K562 (cell line): ENCODE data around the gene ZNF468. TPM values are rescaled to one million over a fixed set of nuclear protein-coding genes. Genes with fewer than 3 reads are reported as not detected.

Experiments used
- GABPB1 ChIP-seq: sonication (generic); formaldehyde crosslinking; IDR thresholded peaks from 2 replicates; pipeline ENCODE4 v1.8.0; 2022; ENCODE audit warnings: mild to moderate bottlenecking, missing genetic modification reagents
- MEIS2 ChIP-seq: fragments of 450-650 bp; IDR thresholded peaks from 2 replicates; pipeline ENCODE4 v1.6.1; 2014; ENCODE audit warnings: mild to moderate bottlenecking; ENCODE audit not compliant: partially characterized antibody
- MTA2 ChIP-seq: fragments of 450-650 bp; IDR thresholded peaks from 2 replicates; pipeline ENCODE4 v1.6.1; 2016; ENCODE audit warnings: low read depth
- PCBP1 ChIP-seq: fragments of 200-400 bp; formaldehyde crosslinking; IDR thresholded peaks from 2 replicates; pipeline ENCODE4 v1.6.1; 2018; ENCODE audit warnings: mild to moderate bottlenecking, low read depth, low read length; ENCODE audit not compliant: poor library complexity, severe bottlenecking
- PHF8 ChIP-seq: fragments of 200-600 bp; sonication (generic); IDR thresholded peaks from 2 replicates; pipeline ENCODE4 v1.6.1; 2012; ENCODE audit warnings: mixed run types, mild to moderate bottlenecking, inconsistent platforms, low read length, moderate library complexity, borderline replicate concordance
- PHTF2 ChIP-seq: fragments of 250-450 bp; sonication (Bioruptor Pico); IDR thresholded peaks from 2 replicates; pipeline ENCODE4 v1.5.0; 2021; ENCODE audit warnings: mild to moderate bottlenecking
- POLR2AphosphoS2 ChIP-seq: IDR thresholded peaks from 2 replicates; pipeline ENCODE4 v1.6.1; 2012; ENCODE audit warnings: low read length, improper control_type of control experiment
- PRMT5 ChIP-seq: sonication (generic); formaldehyde crosslinking; IDR thresholded peaks from 2 replicates; pipeline ENCODE4 v1.5.0; 2020; ENCODE audit warnings: missing genetic modification reagents
- RAD51 ChIP-seq: fragments of 450-650 bp; IDR thresholded peaks from 2 replicates; pipeline ENCODE4 v1.7.1; 2016; ENCODE audit warnings: low read depth, mild to moderate bottlenecking, borderline replicate concordance
- SMC3 ChIP-seq: conservative IDR thresholded peaks from 2 replicates; pipeline ENCODE4 v1.6.1; 2011; ENCODE audit warnings: low read depth, low read length, improper control_type of control experiment; ENCODE audit not compliant: insufficient read depth
- STAT5B ChIP-seq: fragments of 250-450 bp; sonication (Bioruptor Pico); IDR thresholded peaks from 2 replicates; pipeline ENCODE4 v1.8.0; 2021; ENCODE audit warnings: mild to moderate bottlenecking, inconsistent platforms
- TCF3 ChIP-seq: sonication (generic); formaldehyde crosslinking; IDR thresholded peaks from 2 replicates; pipeline ENCODE4 v1.4.0; 2020; ENCODE audit warnings: mild to moderate bottlenecking, missing genetic modification reagents
- ZKSCAN3 ChIP-seq: fragments of 250-450 bp; sonication (Bioruptor Pico); IDR thresholded peaks from 2 replicates; pipeline ENCODE4 v1.4.0; 2020
- ZNF354B ChIP-seq: fragments of 250-450 bp; sonication (Bioruptor Pico); IDR thresholded peaks from 2 replicates; pipeline ENCODE4 v1.4.0; 2020
- ZNF79 ChIP-seq: fragments of 250-450 bp; sonication (Bioruptor Pico); IDR thresholded peaks from 2 replicates; pipeline ENCODE4 v1.4.0; 2020; ENCODE audit warnings: low read depth, mild to moderate bottlenecking, moderate library complexity
- polyA plus RNA-seq, 8 experiments: library from polyadenylated mRNA; depleted of rRNA in 4 of 8; stranded (reverse) in 5 of 8; unstranded in 3 of 8; fragments of >200 nt; fragmentation: Nextera tagmentation in 2 of 8; fragmentation: Illumina TruSeq in 1 of 8; extraction: Ambion mirVana in 2 of 8; extraction: Trizol in 1 of 8; gene quantifications; 2 replicates each; pipeline versions ENCODE4 v1.2.1 to v1.2.3, GENCODE V29; 2011 to 2014; ENCODE audit warnings: inconsistent platforms in 1 of 8, missing spikeins in 1 of 8
- total RNA-seq, 7 experiments: library from RNA; depleted of rRNA in 6 of 7; stranded (reverse); fragments of >200 nt in 6 of 7; fragmentation: Illumina TruSeq in 2 of 7; extraction: Trizol in 2 of 7; gene quantifications; 2 replicates each; pipeline versions ENCODE4 v1.2.1 to v1.2.3, GENCODE V29; 2011 to 2021; ENCODE audit warnings: low replicate concordance in 1 of 7
- TF ChIP-seq, protein P1 (sequence below): sonication (generic); formaldehyde crosslinking; IDR thresholded peaks from 2 replicates; pipeline ENCODE4 v1.8.1; 2023; ENCODE audit warnings: mild to moderate bottlenecking, missing genetic modification reagents
- TF ChIP-seq, protein P2 (sequence below): fragments of 150-350 bp; conservative IDR thresholded peaks from 2 replicates; pipeline ENCODE4 v1.6.1; 2014; ENCODE audit warnings: low read length
- TF ChIP-seq, protein P3 (sequence below): sonication (generic); formaldehyde crosslinking; IDR thresholded peaks from 2 replicates; pipeline ENCODE4 v1.8.1; 2023; ENCODE audit warnings: mild to moderate bottlenecking, missing genetic modification reagents
- TF ChIP-seq, protein P4 (sequence below): fragments of 250-450 bp; sonication (Bioruptor Pico); IDR thresholded peaks from 2 replicates; pipeline ENCODE4 v1.4.0; 2020

The ZNF468 gene
- total and polyA plus RNA-seq, 9 of the 15 experiments (the other 6 are each of a cell fraction or from before 2014, with no cell fraction given) = 15.9 to 36.2 (median 23.2) TPM

DNA sequence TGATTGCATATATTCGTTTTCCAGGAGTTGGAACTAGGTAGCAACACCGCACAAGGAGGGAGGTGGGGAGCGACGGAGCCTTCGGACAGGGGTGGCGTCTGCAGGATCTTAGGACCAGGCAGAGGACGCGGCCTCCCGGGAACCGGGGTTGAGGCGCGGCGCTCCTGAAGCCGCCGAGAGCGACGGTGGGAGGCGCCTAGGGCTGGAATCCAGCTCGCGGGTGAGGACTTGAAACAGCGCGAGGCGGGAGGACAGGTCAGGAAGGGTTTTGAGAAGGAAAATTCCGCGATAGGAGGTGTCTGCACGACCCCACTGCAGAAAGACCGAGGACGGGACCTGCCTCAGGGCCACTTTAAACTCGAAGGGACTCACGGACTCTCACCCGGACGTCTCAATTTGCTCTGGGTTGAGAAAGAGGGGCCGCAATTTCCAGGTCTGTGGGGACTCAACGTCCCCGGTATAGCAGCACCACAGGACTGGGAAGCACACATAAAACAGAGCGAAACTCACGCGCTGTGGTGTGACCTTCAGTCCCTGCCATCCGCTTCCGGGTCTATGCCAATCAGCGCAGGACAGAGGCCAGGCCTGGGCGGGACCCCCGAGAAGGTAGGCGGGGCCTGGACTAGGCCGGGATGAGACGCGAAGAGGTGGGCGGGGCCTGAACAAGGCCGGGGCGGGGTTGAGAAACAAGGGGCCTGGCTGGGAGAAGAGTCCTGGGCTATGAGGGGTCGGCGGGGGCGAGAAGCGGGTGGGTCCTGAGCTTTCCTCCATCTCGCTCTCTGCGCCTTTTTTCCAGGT lies 39.9 kb upstream of the ZNF468 start, which contains the start of gene ZNF320 (continued):
- no peak for TF ChIP-seq PHTF2 (CRISPR knock-in tag)
- TF ChIP-seq PHF8 = peak; percentile 93; the same call in 1 of the 2 replicates
- TF ChIP-seq TCF3 = no peak; the same call in 1 of the 2 replicates
- TF ChIP-seq, protein P1, sequence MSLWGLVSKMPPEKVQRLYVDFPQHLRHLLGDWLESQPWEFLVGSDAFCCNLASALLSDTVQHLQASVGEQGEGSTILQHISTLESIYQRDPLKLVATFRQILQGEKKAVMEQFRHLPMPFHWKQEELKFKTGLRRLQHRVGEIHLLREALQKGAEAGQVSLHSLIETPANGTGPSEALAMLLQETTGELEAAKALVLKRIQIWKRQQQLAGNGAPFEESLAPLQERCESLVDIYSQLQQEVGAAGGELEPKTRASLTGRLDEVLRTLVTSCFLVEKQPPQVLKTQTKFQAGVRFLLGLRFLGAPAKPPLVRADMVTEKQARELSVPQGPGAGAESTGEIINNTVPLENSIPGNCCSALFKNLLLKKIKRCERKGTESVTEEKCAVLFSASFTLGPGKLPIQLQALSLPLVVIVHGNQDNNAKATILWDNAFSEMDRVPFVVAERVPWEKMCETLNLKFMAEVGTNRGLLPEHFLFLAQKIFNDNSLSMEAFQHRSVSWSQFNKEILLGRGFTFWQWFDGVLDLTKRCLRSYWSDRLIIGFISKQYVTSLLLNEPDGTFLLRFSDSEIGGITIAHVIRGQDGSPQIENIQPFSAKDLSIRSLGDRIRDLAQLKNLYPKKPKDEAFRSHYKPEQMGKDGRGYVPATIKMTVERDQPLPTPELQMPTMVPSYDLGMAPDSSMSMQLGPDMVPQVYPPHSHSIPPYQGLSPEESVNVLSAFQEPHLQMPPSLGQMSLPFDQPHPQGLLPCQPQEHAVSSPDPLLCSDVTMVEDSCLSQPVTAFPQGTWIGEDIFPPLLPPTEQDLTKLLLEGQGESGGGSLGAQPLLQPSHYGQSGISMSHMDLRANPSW = no peak
- TF ChIP-seq PCBP1 = no peak
- TF ChIP-seq PRMT5 (CRISPR knock-in tag) = no peak
- TF ChIP-seq, protein P2, sequence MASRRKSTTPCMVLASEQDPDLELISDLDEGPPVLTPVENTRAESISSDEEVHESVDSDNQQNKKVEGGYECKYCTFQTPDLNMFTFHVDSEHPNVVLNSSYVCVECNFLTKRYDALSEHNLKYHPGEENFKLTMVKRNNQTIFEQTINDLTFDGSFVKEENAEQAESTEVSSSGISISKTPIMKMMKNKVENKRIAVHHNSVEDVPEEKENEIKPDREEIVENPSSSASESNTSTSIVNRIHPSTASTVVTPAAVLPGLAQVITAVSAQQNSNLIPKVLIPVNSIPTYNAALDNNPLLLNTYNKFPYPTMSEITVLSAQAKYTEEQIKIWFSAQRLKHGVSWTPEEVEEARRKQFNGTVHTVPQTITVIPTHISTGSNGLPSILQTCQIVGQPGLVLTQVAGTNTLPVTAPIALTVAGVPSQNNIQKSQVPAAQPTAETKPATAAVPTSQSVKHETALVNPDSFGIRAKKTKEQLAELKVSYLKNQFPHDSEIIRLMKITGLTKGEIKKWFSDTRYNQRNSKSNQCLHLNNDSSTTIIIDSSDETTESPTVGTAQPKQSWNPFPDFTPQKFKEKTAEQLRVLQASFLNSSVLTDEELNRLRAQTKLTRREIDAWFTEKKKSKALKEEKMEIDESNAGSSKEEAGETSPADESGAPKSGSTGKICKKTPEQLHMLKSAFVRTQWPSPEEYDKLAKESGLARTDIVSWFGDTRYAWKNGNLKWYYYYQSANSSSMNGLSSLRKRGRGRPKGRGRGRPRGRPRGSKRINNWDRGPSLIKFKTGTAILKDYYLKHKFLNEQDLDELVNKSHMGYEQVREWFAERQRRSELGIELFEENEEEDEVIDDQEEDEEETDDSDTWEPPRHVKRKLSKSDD = no peak
- peak; percentile 81 for TF ChIP-seq GABPB1 (CRISPR knock-in tag)
- no peak for TF ChIP-seq ZKSCAN3
- TF ChIP-seq, protein P3, sequence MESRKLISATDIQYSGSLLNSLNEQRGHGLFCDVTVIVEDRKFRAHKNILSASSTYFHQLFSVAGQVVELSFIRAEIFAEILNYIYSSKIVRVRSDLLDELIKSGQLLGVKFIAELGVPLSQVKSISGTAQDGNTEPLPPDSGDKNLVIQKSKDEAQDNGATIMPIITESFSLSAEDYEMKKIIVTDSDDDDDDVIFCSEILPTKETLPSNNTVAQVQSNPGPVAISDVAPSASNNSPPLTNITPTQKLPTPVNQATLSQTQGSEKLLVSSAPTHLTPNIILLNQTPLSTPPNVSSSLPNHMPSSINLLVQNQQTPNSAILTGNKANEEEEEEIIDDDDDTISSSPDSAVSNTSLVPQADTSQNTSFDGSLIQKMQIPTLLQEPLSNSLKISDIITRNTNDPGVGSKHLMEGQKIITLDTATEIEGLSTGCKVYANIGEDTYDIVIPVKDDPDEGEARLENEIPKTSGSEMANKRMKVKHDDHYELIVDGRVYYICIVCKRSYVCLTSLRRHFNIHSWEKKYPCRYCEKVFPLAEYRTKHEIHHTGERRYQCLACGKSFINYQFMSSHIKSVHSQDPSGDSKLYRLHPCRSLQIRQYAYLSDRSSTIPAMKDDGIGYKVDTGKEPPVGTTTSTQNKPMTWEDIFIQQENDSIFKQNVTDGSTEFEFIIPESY (CRISPR knock-in tag) = no peak
- no peak for TF ChIP-seq MTA2
- peak; percentile 68 for TF ChIP-seq MEIS2
- TF ChIP-seq SMC3 = no peak
- TF ChIP-seq ZNF79 = no peak
- no peak for TF ChIP-seq RAD51
- no peak for TF ChIP-seq ZNF354B (CRISPR knock-in tag)
- TF ChIP-seq STAT5B (CRISPR knock-in tag) = no peak
- TF ChIP-seq, protein P4, sequence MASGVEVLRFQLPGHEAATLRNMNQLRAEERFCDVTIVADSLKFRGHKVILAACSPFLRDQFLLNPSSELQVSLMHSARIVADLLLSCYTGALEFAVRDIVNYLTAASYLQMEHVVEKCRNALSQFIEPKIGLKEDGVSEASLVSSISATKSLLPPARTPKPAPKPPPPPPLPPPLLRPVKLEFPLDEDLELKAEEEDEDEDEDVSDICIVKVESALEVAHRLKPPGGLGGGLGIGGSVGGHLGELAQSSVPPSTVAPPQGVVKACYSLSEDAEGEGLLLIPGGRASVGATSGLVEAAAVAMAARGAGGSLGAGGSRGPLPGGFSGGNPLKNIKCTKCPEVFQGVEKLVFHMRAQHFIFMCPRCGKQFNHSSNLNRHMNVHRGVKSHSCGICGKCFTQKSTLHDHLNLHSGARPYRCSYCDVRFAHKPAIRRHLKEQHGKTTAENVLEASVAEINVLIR (CRISPR knock-in tag) = no peak
- no peak for TF ChIP-seq POLR2AphosphoS2
